Lower leg skin (tissue), 3 donors: Measurements from ENCODE around the gene SPON1.

ENCODE experiments used
- POLR2A ChIP-seq, 2 donors: fragments of 450-650 bp; IDR thresholded peaks; one replicate each; pipeline ENCODE4 v1.6.1; 2016 to 2017; ENCODE audit warnings: antibody characterized with exemption in 2 of 2, mild to moderate bottlenecking in 1 of 2, moderate library complexity in 1 of 2
- TF ChIP-seq, protein P1 (sequence below), 3 donors: fragments of 450-650 bp; IDR thresholded peaks; one replicate each; pipeline ENCODE4 v1.5.1; 2016; ENCODE audit warnings: antibody characterized with exemption in 3 of 3, mild to moderate bottlenecking in 3 of 3, moderate library complexity in 2 of 3

DNA sequence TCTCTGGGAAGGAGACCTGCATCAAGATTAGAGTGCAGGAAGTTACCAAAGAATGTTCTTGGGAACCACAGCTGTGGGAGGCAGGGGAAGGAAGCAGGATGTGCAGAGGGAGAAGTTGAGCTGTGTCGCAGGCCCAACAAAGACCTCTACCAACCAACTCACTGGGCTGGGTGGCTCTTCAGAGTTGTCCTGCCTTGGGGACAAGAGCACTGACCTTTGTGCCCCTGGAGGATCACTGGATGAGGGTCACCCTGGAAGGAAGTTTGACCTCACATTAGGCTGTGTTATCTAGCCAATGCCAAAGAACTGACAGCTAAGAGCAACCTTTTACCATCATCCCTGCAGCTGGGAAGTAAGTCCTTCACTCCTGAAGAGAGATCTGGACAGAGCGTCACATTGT, 265.8 kb downstream of the SPON1 start:
- TF ChIP-seq, protein P1, sequence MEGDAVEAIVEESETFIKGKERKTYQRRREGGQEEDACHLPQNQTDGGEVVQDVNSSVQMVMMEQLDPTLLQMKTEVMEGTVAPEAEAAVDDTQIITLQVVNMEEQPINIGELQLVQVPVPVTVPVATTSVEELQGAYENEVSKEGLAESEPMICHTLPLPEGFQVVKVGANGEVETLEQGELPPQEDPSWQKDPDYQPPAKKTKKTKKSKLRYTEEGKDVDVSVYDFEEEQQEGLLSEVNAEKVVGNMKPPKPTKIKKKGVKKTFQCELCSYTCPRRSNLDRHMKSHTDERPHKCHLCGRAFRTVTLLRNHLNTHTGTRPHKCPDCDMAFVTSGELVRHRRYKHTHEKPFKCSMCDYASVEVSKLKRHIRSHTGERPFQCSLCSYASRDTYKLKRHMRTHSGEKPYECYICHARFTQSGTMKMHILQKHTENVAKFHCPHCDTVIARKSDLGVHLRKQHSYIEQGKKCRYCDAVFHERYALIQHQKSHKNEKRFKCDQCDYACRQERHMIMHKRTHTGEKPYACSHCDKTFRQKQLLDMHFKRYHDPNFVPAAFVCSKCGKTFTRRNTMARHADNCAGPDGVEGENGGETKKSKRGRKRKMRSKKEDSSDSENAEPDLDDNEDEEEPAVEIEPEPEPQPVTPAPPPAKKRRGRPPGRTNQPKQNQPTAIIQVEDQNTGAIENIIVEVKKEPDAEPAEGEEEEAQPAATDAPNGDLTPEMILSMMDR (IDR thresholded peaks at IDR 0.05) = no peak
- no peak for TF ChIP-seq POLR2A (IDR thresholded peaks at IDR 0.05)
